K562 (cell line): ENCODE results near the gene ATP13A1. TPM values are rescaled to one million over a fixed set of nuclear protein-coding genes. Genes with fewer than 3 reads are reported as not detected.

Experiments
- AFF4 ChIP-seq: sonication (generic); formaldehyde crosslinking; IDR thresholded peaks from 2 replicates; pipeline ENCODE4 v1.8.0; 2023; ENCODE audit warnings: mild to moderate bottlenecking, missing genetic modification reagents
- KAT7 ChIP-seq: sonication (generic); formaldehyde crosslinking; IDR thresholded peaks from 2 replicates; pipeline ENCODE4 v1.8.0; 2022; ENCODE audit warnings: missing genetic modification reagents, mild to moderate bottlenecking, borderline replicate concordance
- MAFG ChIP-seq: fragments of 450-650 bp; conservative IDR thresholded peaks from 2 replicates; pipeline ENCODE4 v1.6.1; 2016; ENCODE audit warnings: missing genetic modification characterization, missing compliant biosample characterization
- MAFK ChIP-seq: IDR thresholded peaks from 2 replicates; pipeline ENCODE4 v1.6.1; 2011; ENCODE audit warnings: low read length, improper control_type of control experiment
- MTA1 ChIP-seq: fragments of 450-650 bp; IDR thresholded peaks from 2 replicates; pipeline ENCODE4 v1.6.1; 2017; ENCODE audit warnings: borderline replicate concordance
- NFRKB ChIP-seq: fragments of 450-650 bp; IDR thresholded peaks from 2 replicates; pipeline ENCODE4 v1.6.1; 2016; ENCODE audit warnings: low read depth
- PATZ1 ChIP-seq: fragments of 250-450 bp; sonication (Bioruptor Pico); IDR thresholded peaks from 2 replicates; pipeline ENCODE4 v1.5.0; 2020; ENCODE audit warnings: mild to moderate bottlenecking, borderline replicate concordance
- POLR2B ChIP-seq: fragments of 450-650 bp; IDR thresholded peaks from 2 replicates; pipeline ENCODE4 v1.6.1; 2018; ENCODE audit warnings: low read depth; ENCODE audit not compliant: partially characterized antibody
- RBM15 ChIP-seq: fragments of 200-400 bp; formaldehyde crosslinking; IDR thresholded peaks from 2 replicates; pipeline ENCODE4 v1.6.1; 2018; ENCODE audit warnings: mild to moderate bottlenecking, low read length, moderate library complexity; ENCODE audit not compliant: insufficient read depth
- RHOXF2B ChIP-seq: fragments of 250-450 bp; sonication (Bioruptor Pico); conservative IDR thresholded peaks from 2 replicates; pipeline ENCODE4 v1.5.1; 2021
- SRF ChIP-seq, 2 experiments: fragments of 250-450, 450-650 bp in 1 of 2; sonication (Bioruptor Pico) in 1 of 2; sonication (generic) in 1 of 2; formaldehyde crosslinking; IDR thresholded peaks; 2 replicates each; pipeline versions ENCODE4 v1.5.0 to v1.5.1; 2020 to 2022; ENCODE audit warnings: mild to moderate bottlenecking in 1 of 2, missing genetic modification reagents in 1 of 2
- THAP7 ChIP-seq: fragments of 250-450 bp; sonication (Bioruptor Pico); IDR thresholded peaks from 2 replicates; pipeline ENCODE4 v1.5.0; 2021
- THRB ChIP-seq: fragments of 450-650 bp; formaldehyde crosslinking; conservative IDR thresholded peaks from 2 replicates; pipeline ENCODE4 v1.4.0; 2022; ENCODE audit warnings: mild to moderate bottlenecking, missing genetic modification characterization
- ZBTB49 ChIP-seq: sonication (generic); formaldehyde crosslinking; IDR thresholded peaks from 2 replicates; pipeline ENCODE4 v1.8.0; 2022; ENCODE audit warnings: missing genetic modification reagents, mild to moderate bottlenecking, borderline replicate concordance
- ZFP1 ChIP-seq: fragments of 450-650 bp; formaldehyde crosslinking; IDR thresholded peaks from 2 replicates; pipeline ENCODE4 v1.4.0; 2020; ENCODE audit warnings: mild to moderate bottlenecking, mixed read lengths
- ZNF175 ChIP-seq: fragments of 200-800 bp; sonication (Bioruptor generic); IDR thresholded peaks from 2 replicates; pipeline ENCODE4 v1.6.1; 2016; ENCODE audit warnings: low read depth, mild to moderate bottlenecking, missing genetic modification characterization, missing compliant biosample characterization
- ZNF551 ChIP-seq: fragments of 250-450 bp; sonication (Bioruptor Pico); IDR thresholded peaks from 2 replicates; pipeline ENCODE4 v1.5.0; 2021; ENCODE audit warnings: mild to moderate bottlenecking, moderate library complexity
- polyA plus RNA-seq, 8 experiments: library from polyadenylated mRNA; depleted of rRNA in 4 of 8; stranded (reverse) in 5 of 8; unstranded in 3 of 8; fragments of >200 nt; fragmentation: Nextera tagmentation in 2 of 8; fragmentation: Illumina TruSeq in 1 of 8; extraction: Ambion mirVana in 2 of 8; extraction: Trizol in 1 of 8; gene quantifications; 2 replicates each; pipeline versions ENCODE4 v1.2.1 to v1.2.3, GENCODE V29; 2011 to 2014; ENCODE audit warnings: inconsistent platforms in 1 of 8, missing spikeins in 1 of 8
- total RNA-seq, 7 experiments: library from RNA; depleted of rRNA in 6 of 7; stranded (reverse); fragments of >200 nt in 6 of 7; fragmentation: Illumina TruSeq in 2 of 7; extraction: Trizol in 2 of 7; gene quantifications; 2 replicates each; pipeline versions ENCODE4 v1.2.1 to v1.2.3, GENCODE V29; 2011 to 2021; ENCODE audit warnings: low replicate concordance in 1 of 7

ATP13A1 gene
- total and polyA plus RNA-seq, 9 of the 15 experiments (the other 6 are each of a cell fraction or from before 2014, with no cell fraction given): 0.90 to 83.8 (median 23.1) TPM

GRCh38 chr19:19668230-19669012 lies 4.9 kb upstream of the ATP13A1 start, which contains the start of gene ZNF101 (continued):
- TF ChIP-seq AFF4 (CRISPR knock-in tag) (no peak), ZNF551 (CRISPR knock-in tag) (no peak), ZBTB49 (CRISPR knock-in tag) (no peak), THRB (CRISPR knock-in tag) (no peak), THAP7 (CRISPR knock-in tag) (no peak), ZFP1 (CRISPR knock-in tag) (no peak), ZNF175 (CRISPR knock-in tag) (no peak), SRF (CRISPR knock-in tag; IDR thresholded peaks at IDR 0.05) (no peak; a peak in 1 of 4 replicates), POLR2B (peak; percentile 76), NFRKB (no peak), MTA1 (no peak), PATZ1 (CRISPR knock-in tag) (no peak), MAFG (tag) (no peak), KAT7 (CRISPR knock-in tag) (no peak), MAFK (no peak), RHOXF2B (no peak), RBM15 (no peak)
